Posterior vena cava (tissue), 2 donors: Measurements from ENCODE around the gene SORT1. TPM values are rescaled to one million over a fixed set of nuclear protein-coding genes. Genes with fewer than 3 reads are reported as not detected.

ENCODE experiments used
- DNase-seq: peaks from one replicate; pipeline ENCODE4 v3.0.0-alpha.2; 2020; ENCODE audit warnings: low spot score
- intact Hi-C, 2 donors: fragments of 100-400 bp; cut with DNase I; formaldehyde crosslinking; loops; one replicate each; pipeline versions ENCODE4 v1.14.1 to v1.14.2; 2022 to 2023
- total RNA-seq, 2 donors: library from RNA; stranded (reverse); fragmentation: NEBNext Ultra II Directional; extraction: Animal tissue kit (Norgen Biotek cat#: 25700); gene quantifications; one replicate each; pipeline ENCODE4 v1.2.1, GENCODE V29; 2021
- donor health status: DM: yes; HTN: yes; CAD: no.
- donor health status: DM: yes; HTN: yes; CAD: no.

SORT1 gene
- total RNA-seq, 2 donors from 2014 or later: 102 to 125 TPM

- intact Hi-C loops: loop anchor here in 1 of 2 donors (5.0 kb wide), 1 partner anchor 40 kb away; the partner anchor contains the start of gene SORT1
- no peak for DNase-seq
These were observed 40.8 kb downstream of the SORT1 start for GRCh38 chr1:109356915-109357314.

DNA sequence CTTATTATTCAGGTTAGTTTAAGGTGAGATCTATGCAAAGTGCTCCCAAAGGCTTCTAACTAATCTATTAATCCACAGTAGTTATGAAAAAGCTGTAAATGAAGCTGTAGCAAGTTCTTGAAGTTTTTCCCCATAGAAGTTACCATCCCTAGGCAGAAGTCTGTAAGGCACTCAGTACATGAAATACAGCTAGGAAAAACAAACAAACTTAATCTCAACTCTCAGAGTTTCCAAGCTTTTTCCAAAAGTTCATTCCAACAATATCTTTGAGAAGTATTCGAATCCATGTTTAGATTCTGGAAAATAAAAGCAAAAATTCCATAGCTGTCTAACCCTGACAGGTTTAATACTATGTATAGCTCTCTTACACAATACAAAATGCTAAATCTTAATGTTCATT, 41.2 kb downstream of the SORT1 start:
- intact Hi-C loops: loop anchor here in 1 of 2 donors (5.0 kb wide), 1 partner anchor 41 kb away; the partner anchor contains the start of gene SORT1

DNA sequence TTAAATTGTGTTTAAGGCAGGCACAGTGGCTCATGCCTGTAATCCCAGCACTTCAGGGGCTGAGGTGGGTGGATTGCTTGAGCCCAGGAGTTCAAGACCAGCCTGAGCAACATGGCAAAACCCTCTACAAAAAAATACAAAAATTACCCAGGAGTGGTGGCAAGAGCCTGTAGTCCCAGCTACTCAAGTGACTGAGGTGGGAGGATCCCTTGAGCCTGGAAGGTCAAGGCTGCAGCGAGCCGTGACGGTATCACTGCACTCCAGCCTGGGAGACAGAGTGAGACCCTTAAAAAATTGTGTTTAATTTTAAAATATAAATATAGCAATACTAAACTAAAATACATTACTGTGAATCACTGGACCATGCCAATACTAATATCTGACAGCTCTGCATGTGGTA, 42.8 kb downstream of the SORT1 start:
- intact Hi-C loops: loop anchor here in 1 of 2 donors (5.0 kb wide), 1 partner anchor 42 kb away; the partner anchor contains the start of gene SORT1
- no peak for DNase-seq

More for the DNA sequence above, 41.2 kb downstream of the SORT1 start:
- DNase-seq: no peak

DNA sequence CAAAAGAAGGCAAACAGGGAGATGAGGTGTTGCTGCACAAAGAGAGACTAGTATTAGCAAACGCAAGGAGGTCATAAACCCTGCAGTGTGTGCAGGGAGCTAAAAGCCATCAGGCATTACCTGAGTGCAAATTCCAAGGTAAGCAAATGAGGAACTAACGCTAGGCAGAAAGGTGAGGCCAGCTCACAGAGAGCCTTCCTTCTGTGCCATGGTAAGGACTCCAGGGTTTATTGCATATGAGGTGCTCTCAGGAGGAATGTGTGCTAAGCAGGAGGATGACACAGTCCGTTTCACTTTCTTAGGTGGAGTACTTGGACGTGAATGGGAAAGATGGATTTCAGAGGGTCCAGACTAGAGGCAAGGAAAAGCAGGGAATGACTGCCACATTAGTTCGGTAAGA, 46.3 kb downstream of the SORT1 start:
- intact Hi-C loops: no loop called here
- DNase-seq: no peak

GRCh38 chr1:109350655-109351054, 47.1 kb downstream of the SORT1 start:
- intact Hi-C loops: no loop called here
- DNase-seq: no peak

DNA sequence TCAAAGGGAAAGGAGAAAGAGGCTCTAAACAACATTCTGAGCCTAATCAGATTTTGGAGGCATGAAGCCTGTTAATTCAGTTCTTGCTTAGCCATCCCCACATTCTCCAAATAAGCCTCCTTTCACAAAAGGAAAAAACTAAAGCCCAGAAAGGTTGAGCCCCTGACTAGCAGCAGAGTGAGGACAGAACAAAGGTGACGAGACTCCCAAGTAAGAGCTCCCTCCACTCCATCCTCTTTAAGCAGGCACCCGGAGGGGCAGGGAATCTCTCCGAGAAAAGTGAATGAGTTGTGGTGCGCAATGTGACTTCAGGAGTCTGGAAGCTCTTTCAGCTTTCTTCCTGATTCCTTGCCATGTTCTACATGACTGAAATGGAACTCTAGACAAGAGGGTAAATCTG, 47.5 kb downstream of the SORT1 start:
- no peak for DNase-seq
- intact Hi-C loops: no loop called here

- intact Hi-C loops: no loop called here
These were observed 50.2 kb downstream of the SORT1 start for GRCh38 chr1:109347511-109347910.

DNA sequence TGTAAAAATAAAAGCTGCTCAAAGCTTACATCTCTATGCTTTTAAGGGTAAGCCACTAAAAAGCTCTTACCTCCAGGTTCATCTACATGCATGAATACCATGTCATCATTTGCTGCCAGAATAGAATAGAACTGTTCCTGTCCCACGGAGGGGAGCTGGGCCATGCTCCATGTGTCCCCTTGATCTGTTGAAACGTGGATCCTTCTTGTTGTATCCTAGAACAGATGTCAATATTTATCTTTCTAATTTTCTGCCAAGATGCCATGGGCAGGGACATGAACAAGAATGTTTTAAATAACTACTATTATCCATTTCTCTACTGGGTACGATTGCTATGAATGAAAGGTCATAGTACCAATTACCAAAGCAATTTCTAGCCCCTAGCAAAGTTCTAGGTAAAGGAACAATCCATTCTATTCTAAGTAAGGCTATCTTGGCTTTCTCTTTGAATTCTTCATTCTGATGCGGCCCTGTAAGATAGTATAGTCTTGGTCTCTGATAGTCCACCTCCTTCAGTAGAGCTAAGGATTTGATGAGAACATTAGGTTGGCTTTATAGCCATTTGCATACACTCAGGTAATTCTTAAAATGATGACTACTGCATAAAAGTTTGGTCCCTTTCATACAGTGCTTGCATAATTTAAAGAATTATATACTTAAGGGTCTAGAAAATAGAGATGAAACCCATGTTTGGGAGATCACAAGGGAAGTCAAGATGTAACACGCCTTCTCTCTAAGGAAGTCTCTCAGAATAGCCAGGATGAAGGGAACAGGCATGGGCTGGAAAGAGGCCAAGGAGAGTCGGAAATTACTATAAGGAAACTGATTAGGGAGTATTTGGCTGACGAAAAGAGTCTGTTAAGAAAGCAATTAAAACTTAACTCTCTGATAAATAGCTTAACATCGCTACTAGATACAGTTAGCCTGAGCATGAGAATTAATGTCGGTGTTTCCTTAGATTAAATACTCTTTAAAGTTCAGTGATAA, 55.5 kb downstream of the SORT1 start:
- intact Hi-C loops: no loop called here
- no peak for DNase-seq

More at GRCh38 chr1:109347511-109347910, 50.2 kb downstream of the SORT1 start:
- no peak for DNase-seq

- no peak for DNase-seq
- intact Hi-C loops: no loop called here
These were observed 59.1 kb downstream of the SORT1 start for GRCh38 chr1:109338608-109339007.

GRCh38 chr1:109338091-109338490, 59.6 kb downstream of the SORT1 start:
- no peak for DNase-seq
- intact Hi-C loops: no loop called here

GRCh38 chr1:109335091-109335490, 62.6 kb downstream of the SORT1 start:
- intact Hi-C loops: no loop called here
- DNase-seq: no peak

DNA sequence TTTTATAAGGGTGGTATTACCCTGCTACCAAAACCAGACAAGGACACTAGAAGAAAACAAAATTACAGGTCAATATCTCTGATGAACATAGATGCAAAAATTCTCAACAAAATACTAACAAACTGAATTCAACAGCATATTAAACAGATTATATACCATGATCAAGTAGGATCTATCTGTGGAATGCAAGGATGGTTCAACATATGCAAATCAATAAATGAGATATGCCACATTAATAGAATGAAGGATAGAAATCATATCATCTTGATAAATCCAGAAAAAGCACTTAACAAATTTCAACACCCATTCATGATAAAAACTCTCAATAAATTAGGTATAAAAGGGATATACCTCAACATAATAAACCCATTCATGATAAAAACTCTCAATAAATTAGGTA, 66.6 kb downstream of the SORT1 start:
- no peak for DNase-seq
- intact Hi-C loops: no loop called here

DNA sequence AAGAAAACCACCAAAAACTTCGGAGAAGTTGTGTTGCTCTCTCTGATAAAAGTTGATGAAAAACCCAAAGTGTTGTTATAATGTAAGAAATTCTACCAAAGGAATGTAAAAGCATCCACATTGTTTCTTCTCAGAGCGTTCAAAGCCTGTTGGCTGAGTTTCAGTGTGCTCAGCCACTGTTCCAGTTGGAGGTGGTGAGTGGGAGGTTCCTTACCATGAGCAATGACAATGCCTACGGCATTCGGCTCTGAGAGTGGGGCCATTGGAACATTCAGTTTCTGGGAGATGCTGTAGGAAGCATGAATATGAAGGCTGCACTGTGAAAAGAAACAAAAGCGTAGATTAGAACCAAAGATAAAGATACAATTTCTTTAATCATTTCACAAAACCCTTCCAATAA, 70.4 kb downstream of the SORT1 start:
- no peak for DNase-seq

GRCh38 chr1:109322974-109323373, 74.7 kb downstream of the SORT1 start:
- intact Hi-C loops: no loop called here
- DNase-seq: no peak

More for the DNA sequence above, 70.4 kb downstream of the SORT1 start:
- intact Hi-C loops: no loop called here

DNA sequence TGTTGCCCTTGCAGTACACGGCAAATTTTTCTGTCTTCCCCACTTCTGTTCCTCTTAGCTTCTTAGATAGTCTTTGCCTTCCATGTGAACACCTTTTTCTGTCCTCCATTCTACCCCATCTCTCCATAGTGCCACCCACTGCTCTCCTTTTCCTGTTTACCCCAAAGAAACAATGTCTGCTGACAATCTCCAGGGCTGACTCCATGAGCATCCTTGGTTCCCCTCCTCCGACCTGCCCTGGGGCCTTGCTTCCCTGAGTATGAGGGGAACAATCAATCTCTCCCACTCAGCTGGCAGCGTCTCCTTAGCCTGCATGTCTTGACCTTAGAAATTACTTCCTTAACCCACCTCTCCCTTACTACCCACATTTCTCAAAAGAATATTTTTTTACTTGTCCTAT, 78.6 kb downstream of the SORT1 start:
- DNase-seq: no peak
- intact Hi-C loops: no loop called here

- DNase-seq: no peak
- intact Hi-C loops: no loop called here
These were observed 81.2 kb downstream of the SORT1 start for GRCh38 chr1:109316506-109316905.

DNA sequence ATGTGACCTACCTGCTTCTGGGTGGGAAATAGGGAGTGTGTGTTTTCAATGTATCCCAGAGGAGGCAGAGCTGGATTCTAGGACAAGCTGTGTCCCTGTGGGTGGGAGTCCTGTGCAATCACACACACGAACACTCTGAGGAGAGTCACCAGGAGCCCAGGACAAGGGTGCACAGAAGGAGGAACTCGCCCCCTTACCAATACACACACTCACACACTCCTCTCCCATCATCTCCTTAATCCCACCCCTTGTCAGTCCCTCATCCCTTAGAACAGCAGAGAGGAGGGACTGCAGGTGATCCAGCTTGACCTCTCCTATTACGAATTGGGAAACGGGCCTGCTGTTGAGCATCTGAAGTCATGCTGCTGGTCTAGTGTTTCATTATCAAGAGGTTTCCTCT, 82.4 kb downstream of the SORT1 start:
- intact Hi-C loops: no loop called here
- no peak for DNase-seq

DNA sequence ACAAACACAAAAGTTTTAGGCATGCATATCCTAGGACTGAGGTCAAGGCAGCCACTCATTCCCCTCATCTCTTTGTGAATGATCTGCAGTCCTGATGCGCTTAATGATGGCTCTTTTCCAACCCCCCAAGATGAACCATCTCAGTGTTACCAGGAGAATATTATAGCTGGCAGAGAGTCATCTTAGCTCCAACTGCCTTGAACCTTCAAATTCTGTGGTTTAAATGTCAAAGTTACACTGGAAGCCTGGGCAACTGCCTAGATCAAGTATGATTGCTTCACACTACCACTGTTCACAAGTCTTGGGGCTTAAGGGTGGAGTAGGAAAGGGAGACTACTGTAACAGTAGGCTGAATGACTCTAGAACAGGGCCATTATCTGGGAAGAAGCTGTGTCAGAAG, 82.9 kb downstream of the SORT1 start:
- intact Hi-C loops: no loop called here
- no peak for DNase-seq

DNA sequence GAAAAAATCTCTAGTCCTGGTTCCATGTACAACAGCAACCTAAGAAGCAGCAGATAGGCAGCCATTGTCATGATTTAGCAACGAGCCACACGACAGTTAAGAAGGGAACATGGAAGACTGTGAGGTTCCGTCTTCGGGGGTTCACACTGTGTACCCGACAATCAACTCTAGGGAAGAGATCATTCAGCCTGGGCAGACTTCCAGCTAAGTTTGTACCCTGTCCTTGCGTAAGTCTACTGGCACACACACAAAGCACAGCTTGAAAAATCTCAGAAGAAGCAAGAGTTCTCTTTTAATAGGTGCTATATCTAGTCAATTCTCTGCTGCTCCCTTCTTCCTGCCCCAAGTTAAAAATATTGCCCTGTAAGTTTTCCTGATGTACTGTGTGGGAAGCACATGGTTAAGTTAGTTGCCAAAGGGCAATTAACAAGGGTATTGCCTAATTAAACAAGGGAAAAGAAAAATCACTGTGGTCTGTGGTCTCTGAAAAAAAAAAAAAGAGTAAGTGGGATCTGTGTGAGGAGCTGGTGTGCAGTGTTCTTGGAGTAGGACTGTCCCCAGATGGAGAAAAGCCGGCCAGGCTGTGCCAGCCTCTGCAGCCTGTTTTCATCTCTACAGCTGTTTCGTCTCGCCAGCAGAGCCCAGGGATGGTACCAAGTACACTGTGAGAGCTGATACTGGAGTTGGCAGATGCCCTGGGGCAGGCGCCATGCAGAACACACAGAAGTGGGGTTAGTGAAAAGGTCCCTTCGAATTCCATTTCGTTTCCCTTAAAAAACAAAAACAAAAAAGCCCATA, 84.5 kb downstream of the SORT1 start:
- DNase-seq: no peak
- intact Hi-C loops: loop anchor here in 1 of 2 donors (1.0 kb wide), 1 partner anchor 49 kb away; no protein-coding TSS in a partner anchor

GRCh38 chr1:109312246-109312645, 85.5 kb downstream of the SORT1 start:
- intact Hi-C loops: loop anchor here in 1 of 2 donors (1.0 kb wide), 1 partner anchor 48 kb away; no protein-coding TSS in a partner anchor
- DNase-seq: no peak
